Right lobe of liver (tissue), 6 donors: Measurements from ENCODE around the gene CDH4. TPM values are rescaled to one million over a fixed set of nuclear protein-coding genes. Genes with fewer than 3 reads are reported as not detected.

Source experiments
- ATAC-seq, 4 donors: fragments of 200-7000 bp; cut with Tn5 transposase; one replicate each; pipeline ENCODE4 v1.9.1; 2020; ENCODE audit warnings: mild to moderate bottlenecking in 4 of 4, moderate library complexity in 4 of 4
- DNase-seq, 3 donors: peaks; one replicate each; pipeline ENCODE4 v3.0.0-alpha.2; 2020
- H3K27ac ChIP-seq, 3 donors: fragments of 200-600 bp; one replicate each; pipeline ENCODE4 v1.8.0; 2022
- H3K27me3 ChIP-seq, 2 donors: fragments of 200-600 bp; one replicate each; pipeline ENCODE4 v1.8.0; 2022
- H3K36me3 ChIP-seq, 4 donors: fragments of 200-600 bp; sonication (generic) in 1 of 4; one replicate each; pipeline versions ENCODE4 v1.5.1 to v1.8.0; 2017 to 2022; ENCODE audit warnings: control low read depth in 1 of 4
- H3K4me1 ChIP-seq, 4 donors: fragments of 200-600 bp; sonication (generic) in 1 of 4; one replicate each; pipeline versions ENCODE4 v1.5.1 to v1.8.0; 2017 to 2022; ENCODE audit warnings: control low read depth in 1 of 4
- H3K4me3 ChIP-seq, 3 donors: fragments of 200-600 bp; one replicate each; pipeline ENCODE4 v1.8.0; 2022
- H3K9me3 ChIP-seq, 4 donors: fragments of 200-600 bp; sonication (generic) in 1 of 4; one replicate each; pipeline versions ENCODE4 v1.5.1 to v1.8.0; 2017 to 2022; ENCODE audit warnings: control low read depth in 1 of 4
- POLR2A ChIP-seq: fragments of 450-650 bp; IDR thresholded peaks from one replicate; pipeline ENCODE4 v1.6.1; 2017; ENCODE audit warnings: antibody characterized with exemption, mild to moderate bottlenecking
- WGBS: methylation state at CpG from one replicate; pipeline ENCODE4 v1.1.6; 2018; ENCODE audit warnings: low coverage, low lambda C conversion rate; ENCODE audit not compliant: insufficient coverage; ENCODE audit errors: missing lambda C conversion rate; 5-methylcytosine and 5-hydroxymethylcytosine counted together
- intact Hi-C, 2 donors: fragments of 100-400 bp; cut with DNase I; formaldehyde crosslinking; loops; one replicate each; pipeline versions ENCODE4 v1.11.2 to v1.14.1; 2022
- total RNA-seq, 6 experiments: library from RNA; depleted of rRNA in 2 of 6; stranded (reverse); fragments of >200 nt in 2 of 6; fragmentation: NEBNext Ultra II Directional in 3 of 6; extraction: Animal tissue kit (Norgen Biotek cat#: 25700) in 3 of 6; gene quantifications; one replicate each; pipeline versions ENCODE4 v1.1.0 to v1.2.4, GENCODE V29; 2016 to 2023
- TF ChIP-seq, protein P1 (sequence below), 4 donors: fragments of 200-600 bp in 3 of 4; fragments of 450-650 bp in 1 of 4; IDR thresholded peaks; one replicate each; pipeline versions ENCODE4 v1.5.1 to v1.8.0; 2016 to 2022; ENCODE audit warnings: antibody characterized with exemption in 4 of 4, mild to moderate bottlenecking in 2 of 4
- donor health status: DM: no; HTN: yes; CAD: no.
- donor health status: DM: no; HTN: no; CAD: no.
- donor health status: DM: no; HTN: no; CAD: no.
- donor health status: DM: no; HTN: yes; CAD: no.
- donor health status: DM: no; HTN: yes; CAD: no.

Gene CDH4
- total RNA-seq, 6 experiments from 2014 or later = 0.02 to 0.14 (median 0.09) TPM; not detected in 3

DNA sequence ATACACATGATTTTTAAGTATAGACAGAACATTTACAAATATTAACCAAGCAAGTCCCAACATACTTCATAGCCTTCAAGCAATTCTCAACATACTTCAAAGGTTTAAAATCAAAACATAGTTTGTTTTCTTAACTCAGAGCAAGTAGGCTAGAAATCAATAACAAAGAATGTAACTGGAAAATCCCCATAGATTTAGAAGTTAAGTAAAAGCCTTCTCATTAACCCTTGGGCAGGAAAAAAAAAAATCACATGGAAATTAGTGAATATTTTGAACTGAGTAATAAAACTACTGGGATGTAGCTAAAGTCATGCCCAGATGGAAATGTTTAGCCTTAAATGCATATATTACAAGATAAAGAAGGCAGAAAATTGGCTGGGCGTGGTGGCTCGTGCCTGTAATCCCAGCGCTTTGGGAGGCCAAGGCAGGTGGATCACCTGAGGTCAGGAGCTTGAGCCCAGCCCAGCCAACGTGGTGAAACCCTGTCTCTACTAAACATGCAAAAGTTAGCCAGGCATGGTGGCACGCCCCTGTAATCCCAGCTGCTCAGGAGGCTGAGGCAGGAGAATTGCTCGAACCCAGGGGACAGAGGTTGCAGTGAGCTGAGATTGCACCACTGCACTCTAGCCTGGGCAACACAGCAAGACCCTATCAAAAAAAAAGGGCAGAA is 497.5 kb downstream of the CDH4 start:
- ATAC-seq (no peak), DNase-seq (peak in 1 of 3 donors; percentile 21)
- Histone ChIP-seq H3K4me1 (no peaks in the 10 kb centered on the region), H3K9me3 (no peaks in the 10 kb centered on the region), H3K27me3 (no peaks in the 10 kb centered on the region), H3K27ac (no peak overlapping the region), H3K4me3 (no peak overlapping the region), H3K36me3 (no peaks in the 10 kb centered on the region)
- 45% methylated on average over 4 of the region's 6 CpGs for WGBS
- TF ChIP-seq POLR2A = no peak
- TF ChIP-seq, protein P1, sequence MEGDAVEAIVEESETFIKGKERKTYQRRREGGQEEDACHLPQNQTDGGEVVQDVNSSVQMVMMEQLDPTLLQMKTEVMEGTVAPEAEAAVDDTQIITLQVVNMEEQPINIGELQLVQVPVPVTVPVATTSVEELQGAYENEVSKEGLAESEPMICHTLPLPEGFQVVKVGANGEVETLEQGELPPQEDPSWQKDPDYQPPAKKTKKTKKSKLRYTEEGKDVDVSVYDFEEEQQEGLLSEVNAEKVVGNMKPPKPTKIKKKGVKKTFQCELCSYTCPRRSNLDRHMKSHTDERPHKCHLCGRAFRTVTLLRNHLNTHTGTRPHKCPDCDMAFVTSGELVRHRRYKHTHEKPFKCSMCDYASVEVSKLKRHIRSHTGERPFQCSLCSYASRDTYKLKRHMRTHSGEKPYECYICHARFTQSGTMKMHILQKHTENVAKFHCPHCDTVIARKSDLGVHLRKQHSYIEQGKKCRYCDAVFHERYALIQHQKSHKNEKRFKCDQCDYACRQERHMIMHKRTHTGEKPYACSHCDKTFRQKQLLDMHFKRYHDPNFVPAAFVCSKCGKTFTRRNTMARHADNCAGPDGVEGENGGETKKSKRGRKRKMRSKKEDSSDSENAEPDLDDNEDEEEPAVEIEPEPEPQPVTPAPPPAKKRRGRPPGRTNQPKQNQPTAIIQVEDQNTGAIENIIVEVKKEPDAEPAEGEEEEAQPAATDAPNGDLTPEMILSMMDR (IDR thresholded peaks at IDR 0.05) = no peak
- intact Hi-C loops = no loop called here

DNA sequence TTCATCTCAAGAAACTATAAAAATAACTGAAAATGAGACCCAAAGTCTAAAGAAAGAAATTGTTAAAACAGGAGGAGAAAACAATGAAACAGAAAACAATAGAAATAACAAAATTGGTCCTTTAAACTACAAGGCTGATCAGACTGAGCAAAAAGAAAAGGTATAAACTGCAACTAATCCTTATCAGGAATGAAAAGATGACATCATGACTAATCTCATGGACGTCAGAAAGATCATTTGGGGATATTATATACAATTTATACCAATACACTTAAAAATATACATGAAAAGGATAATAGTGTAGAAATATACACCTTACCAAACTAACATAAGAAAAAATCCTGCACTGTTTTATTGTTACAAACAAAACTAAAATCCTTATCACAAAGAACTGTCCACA is 498.0 kb downstream of the CDH4 start:
- no peaks in the 10 kb centered on the region for H3K36me3 ChIP-seq
- H3K27ac ChIP-seq = no peak overlapping the region
- no peaks in the 10 kb centered on the region for H3K4me1 ChIP-seq
- H3K4me3 ChIP-seq = no peak overlapping the region
- DNase-seq (no peak), ATAC-seq (no peak)
- intact Hi-C loops = no loop called here
- TF ChIP-seq, protein P1 (IDR thresholded peaks at IDR 0.05) = no peak
- no peak for TF ChIP-seq POLR2A
- 33% methylated on average over 1 of the region's 1 CpG for WGBS
- no peaks in the 10 kb centered on the region for H3K27me3 ChIP-seq
- no peaks in the 10 kb centered on the region for H3K9me3 ChIP-seq

DNA sequence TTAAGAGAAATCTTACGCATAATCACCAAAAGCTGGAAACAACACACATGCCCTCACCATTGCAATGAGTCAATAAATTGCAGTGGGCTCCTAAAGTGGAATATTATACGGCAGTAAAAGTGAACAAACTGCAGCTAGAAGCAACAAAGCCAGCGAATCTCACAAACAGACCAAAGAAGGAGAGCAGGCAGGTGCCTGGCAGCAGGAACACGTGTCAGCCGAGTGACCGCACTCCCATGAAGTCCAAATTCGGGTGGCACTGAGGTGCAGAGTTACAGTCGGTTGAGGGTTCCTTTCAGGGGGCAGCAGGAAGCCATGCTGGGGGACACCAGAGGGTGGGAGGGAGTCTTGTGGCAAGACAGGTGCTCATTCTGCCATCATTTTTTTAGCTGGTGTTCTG is 500.5 kb downstream of the CDH4 start:
- H3K9me3 ChIP-seq = no peaks in the 10 kb centered on the region
- H3K4me1 ChIP-seq = no peaks in the 10 kb centered on the region
- WGBS = 68% methylated on average over 6 of the region's 8 CpGs
- no peaks in the 10 kb centered on the region for H3K36me3 ChIP-seq
- no peak overlapping the region for H3K27ac ChIP-seq
- TF ChIP-seq POLR2A = no peak
- TF ChIP-seq, protein P1 (IDR thresholded peaks at IDR 0.05) = no peak
- intact Hi-C loops = no loop called here
- peak in 1 of 3 donors; percentile 26 for DNase-seq
- no peaks in the 10 kb centered on the region for H3K27me3 ChIP-seq
- no peak overlapping the region for H3K4me3 ChIP-seq
- ATAC-seq = no peak

DNA sequence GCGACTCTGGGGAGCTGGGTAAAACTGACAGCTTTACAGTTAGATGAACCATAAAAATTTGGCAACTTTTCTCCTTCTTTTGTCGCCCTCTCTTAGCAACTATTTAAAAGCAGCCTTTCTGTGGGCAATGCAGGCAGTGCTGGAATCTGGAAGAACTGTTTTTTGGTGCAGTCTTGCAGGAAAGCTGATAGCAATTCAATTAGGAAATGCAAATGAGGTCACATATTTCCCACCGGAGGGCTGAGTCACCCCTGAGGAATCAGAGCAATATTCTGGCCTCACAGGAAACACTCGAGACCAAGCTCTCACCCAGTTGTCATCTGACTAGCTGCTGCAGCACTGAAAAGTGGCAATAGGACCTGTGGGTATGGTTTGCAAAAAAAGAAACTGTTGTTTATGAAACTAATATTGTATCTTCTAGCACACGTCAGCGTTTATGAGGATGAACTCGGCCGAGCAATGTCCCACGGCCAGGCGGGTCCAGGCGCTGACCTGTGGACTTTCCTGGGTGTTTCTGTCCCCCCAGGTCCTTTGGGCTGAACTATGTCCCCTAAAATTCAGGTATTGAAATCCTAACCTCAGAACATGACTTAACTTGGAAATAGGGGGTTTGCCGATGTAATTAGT is 501.4 kb downstream of the CDH4 start:
- H3K4me3 ChIP-seq = no peak overlapping the region
- intact Hi-C loops = no loop called here
- TF ChIP-seq POLR2A = no peak
- TF ChIP-seq, protein P1 (IDR thresholded peaks at IDR 0.05) = no peak
- no peak overlapping the region for H3K27ac ChIP-seq
- H3K9me3 ChIP-seq = no peaks in the 10 kb centered on the region
- no peaks in the 10 kb centered on the region for H3K27me3 ChIP-seq
- H3K4me1 ChIP-seq = no peaks in the 10 kb centered on the region
- DNase-seq = peak in 2 of 3 donors; percentile 7 to 15
- no peaks in the 10 kb centered on the region for H3K36me3 ChIP-seq
- ATAC-seq = peak in 1 of 4 donors; percentile 33
- 51% methylated on average over 12 of the region's 12 CpGs for WGBS
